ENCODE results near the gene SPOPL. TPM values are rescaled to one million over a fixed set of nuclear protein-coding genes. Genes with fewer than 3 reads are reported as not detected.
"Not testable (repeated sequence)": the region's sequence is repeated elsewhere in the genome, so short reads cannot be mapped to it uniquely, and the experiment has no call there.

SPOPL gene
- total RNA-seq, 1 experiment from 2014 or later, result 21.0 TPM

DNA sequence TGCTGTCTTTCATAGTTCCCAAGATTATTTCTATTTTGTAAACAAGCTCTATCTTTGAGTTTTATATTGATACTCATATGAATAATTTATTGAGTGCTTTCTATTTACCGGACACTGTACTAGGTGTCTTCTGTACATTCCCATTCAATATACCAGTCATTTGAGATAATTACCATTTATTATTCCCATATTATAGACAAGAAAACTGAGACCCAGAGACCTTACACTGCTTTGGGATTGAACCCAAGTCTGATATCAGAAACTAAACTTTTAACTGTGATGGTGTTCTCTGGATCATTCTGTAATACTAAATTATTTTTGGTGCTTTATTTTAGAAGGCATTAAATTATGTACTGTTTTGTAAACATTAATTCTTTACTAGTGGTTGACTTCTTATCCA lies 17.3 kb downstream of the SPOPL start:
- H3K36me3 ChIP-seq (ENCODE audit: low read depth), result no peaks in the 10 kb centered on the region
- no peaks in the 10 kb centered on the region for H3K4me1 ChIP-seq (replicated peaks; ENCODE audit: insufficient read depth)
- ChIA-PET POLR2A (ENCODE audit: unreplicated experiment) (no interaction called here), CTCF (no interaction called here)
- no peak for DNase-seq
- peaks cover 5% of the 10 kb centered on the region; the same call in 1 of the 2 replicates for H4K20me1 ChIP-seq (ENCODE audit: insufficient read depth)
- H3K9me2 ChIP-seq (ENCODE audit: insufficient read depth), result no peaks in the 10 kb centered on the region
- no peak overlapping the region for H3K4me3 ChIP-seq
- intact Hi-C loops (cut with micrococcal nuclease; ENCODE audit: unreplicated experiment), result no loop called here
- no peak for TF ChIP-seq EZH2 (IDR thresholded peaks at IDR 0.05; ENCODE audit: low read depth)
- TF ChIP-seq, protein P1, sequence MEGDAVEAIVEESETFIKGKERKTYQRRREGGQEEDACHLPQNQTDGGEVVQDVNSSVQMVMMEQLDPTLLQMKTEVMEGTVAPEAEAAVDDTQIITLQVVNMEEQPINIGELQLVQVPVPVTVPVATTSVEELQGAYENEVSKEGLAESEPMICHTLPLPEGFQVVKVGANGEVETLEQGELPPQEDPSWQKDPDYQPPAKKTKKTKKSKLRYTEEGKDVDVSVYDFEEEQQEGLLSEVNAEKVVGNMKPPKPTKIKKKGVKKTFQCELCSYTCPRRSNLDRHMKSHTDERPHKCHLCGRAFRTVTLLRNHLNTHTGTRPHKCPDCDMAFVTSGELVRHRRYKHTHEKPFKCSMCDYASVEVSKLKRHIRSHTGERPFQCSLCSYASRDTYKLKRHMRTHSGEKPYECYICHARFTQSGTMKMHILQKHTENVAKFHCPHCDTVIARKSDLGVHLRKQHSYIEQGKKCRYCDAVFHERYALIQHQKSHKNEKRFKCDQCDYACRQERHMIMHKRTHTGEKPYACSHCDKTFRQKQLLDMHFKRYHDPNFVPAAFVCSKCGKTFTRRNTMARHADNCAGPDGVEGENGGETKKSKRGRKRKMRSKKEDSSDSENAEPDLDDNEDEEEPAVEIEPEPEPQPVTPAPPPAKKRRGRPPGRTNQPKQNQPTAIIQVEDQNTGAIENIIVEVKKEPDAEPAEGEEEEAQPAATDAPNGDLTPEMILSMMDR (conservative IDR thresholded peaks at IDR 0.05), result no peak
- H2AFZ ChIP-seq, result no peak overlapping the region
- no TSS peak for BruUV-seq (replicated peaks)
- H3K4me2 ChIP-seq, result no peak overlapping the region
- peaks cover 67% of the 10 kb centered on the region for H3K79me2 ChIP-seq (ENCODE audit: low read depth)
- no peaks in the 10 kb centered on the region for H3K27me3 ChIP-seq (ENCODE audit: insufficient read depth, low read depth)
- H3F3A ChIP-seq (ENCODE audit: insufficient read depth, low read depth), result no peaks in the 10 kb centered on the region
- H3K9me3 ChIP-seq (ENCODE audit: insufficient read depth, low read depth), result no peaks in the 10 kb centered on the region
- no peak overlapping the region for H3K27ac ChIP-seq

DNA sequence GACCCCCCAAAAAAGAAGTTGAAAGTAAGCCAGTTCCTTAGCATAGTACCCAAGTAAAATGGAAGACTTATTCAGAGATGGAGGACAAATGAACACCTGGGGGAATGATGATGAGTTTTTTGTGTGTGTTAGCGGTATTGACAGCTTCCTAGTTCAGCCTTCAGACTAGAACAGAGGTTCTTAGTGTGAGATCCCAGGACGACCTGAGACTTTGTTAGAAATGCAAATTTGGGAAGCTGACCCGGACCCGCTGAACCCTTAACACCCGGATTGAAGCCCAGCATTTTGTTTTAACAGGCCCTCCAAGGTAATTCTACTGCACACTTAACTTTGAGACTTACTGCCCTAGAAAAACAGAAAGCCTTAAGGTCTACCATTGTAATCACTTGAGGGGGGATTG lies 20.3 kb downstream of the SPOPL start:
- intact Hi-C loops (cut with micrococcal nuclease; ENCODE audit: unreplicated experiment), result no loop called here
- no TSS peak for BruUV-seq (replicated peaks)
- no peaks in the 10 kb centered on the region for H3F3A ChIP-seq (ENCODE audit: insufficient read depth, low read depth)
- TF ChIP-seq, protein P1 (conservative IDR thresholded peaks at IDR 0.05), result no peak
- TF ChIP-seq EZH2 (IDR thresholded peaks at IDR 0.05; ENCODE audit: low read depth), result no peak
- CTCF ChIA-PET, result interaction anchor here (0.6 kb wide), 1 partner anchor 40 kb away, joined by 4 read pairs; no protein-coding TSS in a partner anchor
- H3K4me3 ChIP-seq, result no peak overlapping the region
- no peaks in the 10 kb centered on the region for H3K9me2 ChIP-seq (ENCODE audit: insufficient read depth)
- H3K27me3 ChIP-seq (ENCODE audit: insufficient read depth, low read depth), result no peaks in the 10 kb centered on the region
- POLR2A ChIA-PET (ENCODE audit: unreplicated experiment), result no interaction called here
- peaks cover 5% of the 10 kb centered on the region for H4K20me1 ChIP-seq (ENCODE audit: insufficient read depth)
- H3K36me3 ChIP-seq (ENCODE audit: low read depth), result no peaks in the 10 kb centered on the region
- H3K4me2 ChIP-seq, result no peak overlapping the region
- peaks cover 39% of the 10 kb centered on the region for H3K79me2 ChIP-seq (ENCODE audit: low read depth)
- no peaks in the 10 kb centered on the region for H3K4me1 ChIP-seq (replicated peaks; ENCODE audit: insufficient read depth)
- no peak for DNase-seq
- no peak overlapping the region for H2AFZ ChIP-seq
- H3K27ac ChIP-seq, result no peak overlapping the region
- H3K9me3 ChIP-seq (ENCODE audit: insufficient read depth, low read depth), result peaks cover 6% of the 10 kb centered on the region; the same call in 1 of the 2 replicates

DNA sequence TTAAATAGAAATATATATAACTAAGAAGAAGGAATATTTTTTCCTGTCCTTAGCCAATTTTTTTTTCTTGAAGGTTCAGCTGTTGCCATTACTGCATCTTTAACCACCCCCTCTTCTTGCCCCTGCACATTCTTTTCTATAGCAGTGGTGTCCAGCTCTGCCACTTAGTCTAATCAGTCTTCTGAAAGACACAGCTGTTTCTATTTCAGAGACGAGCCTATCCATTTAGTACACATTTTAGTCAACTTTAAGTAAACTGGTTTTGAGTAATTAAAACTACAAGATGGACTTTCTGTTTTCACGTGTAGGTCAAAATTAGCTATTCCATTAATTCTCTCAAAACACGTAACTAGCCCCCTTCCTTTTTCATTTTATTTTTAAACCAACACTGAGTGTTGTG lies 21.0 kb downstream of the SPOPL start:
- H3K9me3 ChIP-seq (ENCODE audit: insufficient read depth, low read depth), result peaks cover 6% of the 10 kb centered on the region; the same call in 1 of the 2 replicates
- H3K4me2 ChIP-seq, result no peak overlapping the region
- H3K36me3 ChIP-seq (ENCODE audit: low read depth), result no peaks in the 10 kb centered on the region
- no peak for TF ChIP-seq EZH2 (IDR thresholded peaks at IDR 0.05; ENCODE audit: low read depth)
- TF ChIP-seq, protein P1 (conservative IDR thresholded peaks at IDR 0.05), result no peak
- H2AFZ ChIP-seq, result no peak overlapping the region
- peaks cover 36% of the 10 kb centered on the region for H3K79me2 ChIP-seq (ENCODE audit: low read depth)
- CTCF ChIA-PET, result no interaction called here
- intact Hi-C loops (cut with micrococcal nuclease; ENCODE audit: unreplicated experiment), result no loop called here
- H3K27ac ChIP-seq, result no peak overlapping the region
- POLR2A ChIA-PET (ENCODE audit: unreplicated experiment), result no interaction called here
- H3K4me3 ChIP-seq, result no peak overlapping the region
- H3K4me1 ChIP-seq (replicated peaks; ENCODE audit: insufficient read depth), result no peaks in the 10 kb centered on the region
- no TSS peak for BruUV-seq (replicated peaks)
- no peaks in the 10 kb centered on the region for H3K9me2 ChIP-seq (ENCODE audit: insufficient read depth)
- no peak for DNase-seq
- peaks cover 5% of the 10 kb centered on the region for H4K20me1 ChIP-seq (ENCODE audit: insufficient read depth)
- H3F3A ChIP-seq (ENCODE audit: insufficient read depth, low read depth), result no peaks in the 10 kb centered on the region
- no peaks in the 10 kb centered on the region for H3K27me3 ChIP-seq (ENCODE audit: insufficient read depth, low read depth)

DNA sequence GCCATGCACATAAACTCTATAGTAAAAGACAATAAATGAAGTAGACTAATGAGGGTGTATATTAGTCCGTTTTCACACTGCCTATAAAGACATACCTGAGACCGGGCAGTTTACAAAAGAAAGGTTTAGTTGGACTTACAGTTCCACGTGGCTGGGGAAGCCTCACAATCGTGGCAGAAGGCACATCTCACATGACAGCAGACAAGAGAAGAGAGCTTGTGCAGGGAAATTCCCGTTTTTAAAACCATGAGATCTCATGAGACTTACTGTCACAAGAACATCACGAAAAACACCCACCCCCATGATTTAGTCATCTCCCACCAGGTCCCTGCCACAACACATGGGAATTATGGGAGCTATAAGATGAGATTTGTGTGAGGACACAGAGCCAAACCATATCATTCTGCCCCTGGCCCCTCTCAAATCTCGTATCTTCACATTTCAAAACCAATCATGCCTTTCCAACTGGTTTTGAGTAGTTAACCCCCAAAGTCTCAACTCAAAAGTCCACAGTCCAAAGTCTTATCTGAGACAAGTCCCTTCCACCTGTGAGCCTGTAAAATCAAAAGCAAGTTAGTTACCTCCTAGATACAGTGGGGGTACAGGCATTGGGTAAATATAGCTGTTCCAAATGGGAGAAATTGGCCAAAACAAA lies 21.6 kb downstream of the SPOPL start:
- POLR2A ChIA-PET (ENCODE audit: unreplicated experiment), result not testable (repeated sequence)

DNA sequence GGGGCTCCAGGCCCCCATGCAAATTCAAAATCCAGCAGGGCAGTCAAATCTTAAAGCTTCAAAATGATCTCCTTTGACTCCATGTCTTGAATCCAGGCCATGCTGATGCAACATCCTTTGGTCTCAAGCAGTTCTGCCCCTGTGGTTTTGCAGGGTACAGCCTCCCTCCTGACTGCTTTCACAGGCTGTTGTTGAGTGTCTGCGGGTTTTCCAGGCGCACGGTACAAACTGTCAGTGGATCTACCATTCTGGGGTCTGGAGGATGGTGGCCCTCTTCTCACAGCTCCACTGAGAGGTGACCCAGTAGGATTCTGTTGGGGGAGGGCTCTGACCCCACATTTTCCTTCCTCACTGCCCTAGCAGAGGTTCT lies 22.1 kb downstream of the SPOPL start:
- CTCF ChIA-PET; H3K4me3 ChIP-seq; H3K9me2 ChIP-seq (ENCODE audit: insufficient read depth); DNase-seq; H3K27me3 ChIP-seq (ENCODE audit: insufficient read depth, low read depth); BruUV-seq (replicated peaks); H3K27ac ChIP-seq; H3K9me3 ChIP-seq (ENCODE audit: insufficient read depth, low read depth); POLR2A ChIA-PET (ENCODE audit: unreplicated experiment); H3F3A ChIP-seq (ENCODE audit: insufficient read depth, low read depth); H3K36me3 ChIP-seq (ENCODE audit: low read depth); intact Hi-C loops (cut with micrococcal nuclease; ENCODE audit: unreplicated experiment); H2AFZ ChIP-seq; H3K4me1 ChIP-seq (replicated peaks; ENCODE audit: insufficient read depth); H3K4me2 ChIP-seq; H4K20me1 ChIP-seq (ENCODE audit: insufficient read depth): not testable (repeated sequence)
- H3K79me2 ChIP-seq (ENCODE audit: low read depth), result peaks cover 34% of the 10 kb centered on the region

More for the DNA sequence above, 21.6 kb downstream of the SPOPL start:
- H3K27me3 ChIP-seq (ENCODE audit: insufficient read depth, low read depth); H3F3A ChIP-seq (ENCODE audit: insufficient read depth, low read depth); DNase-seq; CTCF ChIA-PET; H4K20me1 ChIP-seq (ENCODE audit: insufficient read depth); H2AFZ ChIP-seq; intact Hi-C loops (cut with micrococcal nuclease; ENCODE audit: unreplicated experiment); H3K4me1 ChIP-seq (replicated peaks; ENCODE audit: insufficient read depth); H3K4me3 ChIP-seq; H3K9me2 ChIP-seq (ENCODE audit: insufficient read depth); H3K27ac ChIP-seq; BruUV-seq (replicated peaks); H3K36me3 ChIP-seq (ENCODE audit: low read depth); H3K4me2 ChIP-seq; H3K9me3 ChIP-seq (ENCODE audit: insufficient read depth, low read depth): not testable (repeated sequence)
- H3K79me2 ChIP-seq (ENCODE audit: low read depth), result peaks cover 38% of the 10 kb centered on the region

Data from PC-9 (cell line).